ENCODE results near the gene ACTG1. TPM values are rescaled to one million over a fixed set of nuclear protein-coding genes. Genes with fewer than 3 reads are reported as not detected.

Gene ACTG1
- total and polyA plus RNA-seq, 2 of the 13 experiments (the other 11 are each of a cell fraction or from before 2014, with no cell fraction given) = 973 to 1,138 TPM

DNA sequence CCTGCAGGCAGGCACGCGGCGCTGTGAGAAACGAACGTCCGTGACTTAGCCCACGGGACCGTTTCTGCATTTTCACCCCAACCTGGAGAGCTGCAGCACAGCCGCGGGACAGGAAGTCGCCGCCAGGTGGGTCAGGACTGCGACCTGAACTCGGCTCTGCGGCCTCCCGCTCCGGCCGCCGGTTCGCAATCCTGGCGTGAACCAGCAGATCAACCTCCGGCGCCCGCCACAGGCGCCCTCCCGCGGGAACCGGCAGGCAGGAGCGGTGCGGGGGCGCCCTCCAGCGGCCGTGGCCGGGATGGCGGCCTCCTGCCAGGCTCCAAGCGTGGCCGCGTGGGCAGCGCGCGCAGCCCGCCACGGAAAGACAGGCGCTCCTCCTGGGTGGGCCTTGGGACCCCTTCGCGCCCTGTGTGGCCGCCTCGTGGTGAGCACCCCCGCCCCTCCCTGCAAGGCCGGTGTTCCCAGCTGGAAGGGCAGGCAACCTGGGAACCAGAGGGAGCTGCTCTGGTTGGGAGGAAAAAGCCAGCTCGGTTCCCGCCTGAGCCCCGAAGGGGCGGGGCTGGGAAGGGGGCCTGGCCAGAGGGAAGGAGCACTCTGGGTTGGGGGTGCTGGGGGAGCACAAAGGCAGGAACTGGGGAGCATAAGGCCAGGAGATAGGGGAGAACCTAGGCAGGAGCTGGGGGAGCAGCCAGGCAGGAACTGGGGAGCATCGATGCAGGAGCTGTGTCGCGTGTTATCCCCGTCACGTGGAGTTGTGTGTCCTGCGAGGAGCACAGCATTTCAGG lies 28.2 kb downstream of the ACTG1 start (continued):
- TF ChIP-seq, protein P1, sequence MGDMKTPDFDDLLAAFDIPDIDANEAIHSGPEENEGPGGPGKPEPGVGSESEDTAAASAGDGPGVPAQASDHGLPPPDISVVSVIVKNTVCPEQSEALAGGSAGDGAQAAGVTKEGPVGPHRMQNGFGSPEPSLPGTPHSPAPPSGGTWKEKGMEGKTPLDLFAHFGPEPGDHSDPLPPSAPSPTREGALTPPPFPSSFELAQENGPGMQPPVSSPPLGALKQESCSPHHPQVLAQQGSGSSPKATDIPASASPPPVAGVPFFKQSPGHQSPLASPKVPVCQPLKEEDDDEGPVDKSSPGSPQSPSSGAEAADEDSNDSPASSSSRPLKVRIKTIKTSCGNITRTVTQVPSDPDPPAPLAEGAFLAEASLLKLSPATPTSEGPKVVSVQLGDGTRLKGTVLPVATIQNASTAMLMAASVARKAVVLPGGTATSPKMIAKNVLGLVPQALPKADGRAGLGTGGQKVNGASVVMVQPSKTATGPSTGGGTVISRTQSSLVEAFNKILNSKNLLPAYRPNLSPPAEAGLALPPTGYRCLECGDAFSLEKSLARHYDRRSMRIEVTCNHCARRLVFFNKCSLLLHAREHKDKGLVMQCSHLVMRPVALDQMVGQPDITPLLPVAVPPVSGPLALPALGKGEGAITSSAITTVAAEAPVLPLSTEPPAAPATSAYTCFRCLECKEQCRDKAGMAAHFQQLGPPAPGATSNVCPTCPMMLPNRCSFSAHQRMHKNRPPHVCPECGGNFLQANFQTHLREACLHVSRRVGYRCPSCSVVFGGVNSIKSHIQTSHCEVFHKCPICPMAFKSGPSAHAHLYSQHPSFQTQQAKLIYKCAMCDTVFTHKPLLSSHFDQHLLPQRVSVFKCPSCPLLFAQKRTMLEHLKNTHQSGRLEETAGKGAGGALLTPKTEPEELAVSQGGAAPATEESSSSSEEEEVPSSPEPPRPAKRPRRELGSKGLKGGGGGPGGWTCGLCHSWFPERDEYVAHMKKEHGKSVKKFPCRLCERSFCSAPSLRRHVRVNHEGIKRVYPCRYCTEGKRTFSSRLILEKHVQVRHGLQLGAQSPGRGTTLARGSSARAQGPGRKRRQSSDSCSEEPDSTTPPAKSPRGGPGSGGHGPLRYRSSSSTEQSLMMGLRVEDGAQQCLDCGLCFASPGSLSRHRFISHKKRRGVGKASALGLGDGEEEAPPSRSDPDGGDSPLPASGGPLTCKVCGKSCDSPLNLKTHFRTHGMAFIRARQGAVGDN (CRISPR knock-in tag; IDR thresholded peaks at IDR 0.05) = peak; percentile 92
- no peak for TF ChIP-seq ZNF781 (CRISPR knock-in tag; IDR thresholded peaks at IDR 0.05; ENCODE audit: borderline replicate concordance, not compliant biosample characterization)
- TF ChIP-seq IKZF4 (CRISPR knock-in tag; IDR thresholded peaks at IDR 0.05; ENCODE audit: borderline replicate concordance, low read depth, not compliant biosample characterization) = peak; percentile 53
- TF ChIP-seq CBFB (CRISPR knock-in tag; IDR thresholded peaks at IDR 0.05) = peak; percentile 79
- peak; percentile 78; the same call in 1 of the 2 replicates for TF ChIP-seq ZNF430 (CRISPR knock-in tag; IDR thresholded peaks at IDR 0.05)
- TF ChIP-seq, protein P2, sequence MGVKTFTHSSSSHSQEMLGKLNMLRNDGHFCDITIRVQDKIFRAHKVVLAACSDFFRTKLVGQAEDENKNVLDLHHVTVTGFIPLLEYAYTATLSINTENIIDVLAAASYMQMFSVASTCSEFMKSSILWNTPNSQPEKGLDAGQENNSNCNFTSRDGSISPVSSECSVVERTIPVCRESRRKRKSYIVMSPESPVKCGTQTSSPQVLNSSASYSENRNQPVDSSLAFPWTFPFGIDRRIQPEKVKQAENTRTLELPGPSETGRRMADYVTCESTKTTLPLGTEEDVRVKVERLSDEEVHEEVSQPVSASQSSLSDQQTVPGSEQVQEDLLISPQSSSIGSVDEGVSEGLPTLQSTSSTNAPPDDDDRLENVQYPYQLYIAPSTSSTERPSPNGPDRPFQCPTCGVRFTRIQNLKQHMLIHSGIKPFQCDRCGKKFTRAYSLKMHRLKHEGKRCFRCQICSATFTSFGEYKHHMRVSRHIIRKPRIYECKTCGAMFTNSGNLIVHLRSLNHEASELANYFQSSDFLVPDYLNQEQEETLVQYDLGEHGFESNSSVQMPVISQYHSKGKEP (CRISPR knock-in tag; IDR thresholded peaks at IDR 0.05) = no peak
- TF ChIP-seq, protein P3, sequence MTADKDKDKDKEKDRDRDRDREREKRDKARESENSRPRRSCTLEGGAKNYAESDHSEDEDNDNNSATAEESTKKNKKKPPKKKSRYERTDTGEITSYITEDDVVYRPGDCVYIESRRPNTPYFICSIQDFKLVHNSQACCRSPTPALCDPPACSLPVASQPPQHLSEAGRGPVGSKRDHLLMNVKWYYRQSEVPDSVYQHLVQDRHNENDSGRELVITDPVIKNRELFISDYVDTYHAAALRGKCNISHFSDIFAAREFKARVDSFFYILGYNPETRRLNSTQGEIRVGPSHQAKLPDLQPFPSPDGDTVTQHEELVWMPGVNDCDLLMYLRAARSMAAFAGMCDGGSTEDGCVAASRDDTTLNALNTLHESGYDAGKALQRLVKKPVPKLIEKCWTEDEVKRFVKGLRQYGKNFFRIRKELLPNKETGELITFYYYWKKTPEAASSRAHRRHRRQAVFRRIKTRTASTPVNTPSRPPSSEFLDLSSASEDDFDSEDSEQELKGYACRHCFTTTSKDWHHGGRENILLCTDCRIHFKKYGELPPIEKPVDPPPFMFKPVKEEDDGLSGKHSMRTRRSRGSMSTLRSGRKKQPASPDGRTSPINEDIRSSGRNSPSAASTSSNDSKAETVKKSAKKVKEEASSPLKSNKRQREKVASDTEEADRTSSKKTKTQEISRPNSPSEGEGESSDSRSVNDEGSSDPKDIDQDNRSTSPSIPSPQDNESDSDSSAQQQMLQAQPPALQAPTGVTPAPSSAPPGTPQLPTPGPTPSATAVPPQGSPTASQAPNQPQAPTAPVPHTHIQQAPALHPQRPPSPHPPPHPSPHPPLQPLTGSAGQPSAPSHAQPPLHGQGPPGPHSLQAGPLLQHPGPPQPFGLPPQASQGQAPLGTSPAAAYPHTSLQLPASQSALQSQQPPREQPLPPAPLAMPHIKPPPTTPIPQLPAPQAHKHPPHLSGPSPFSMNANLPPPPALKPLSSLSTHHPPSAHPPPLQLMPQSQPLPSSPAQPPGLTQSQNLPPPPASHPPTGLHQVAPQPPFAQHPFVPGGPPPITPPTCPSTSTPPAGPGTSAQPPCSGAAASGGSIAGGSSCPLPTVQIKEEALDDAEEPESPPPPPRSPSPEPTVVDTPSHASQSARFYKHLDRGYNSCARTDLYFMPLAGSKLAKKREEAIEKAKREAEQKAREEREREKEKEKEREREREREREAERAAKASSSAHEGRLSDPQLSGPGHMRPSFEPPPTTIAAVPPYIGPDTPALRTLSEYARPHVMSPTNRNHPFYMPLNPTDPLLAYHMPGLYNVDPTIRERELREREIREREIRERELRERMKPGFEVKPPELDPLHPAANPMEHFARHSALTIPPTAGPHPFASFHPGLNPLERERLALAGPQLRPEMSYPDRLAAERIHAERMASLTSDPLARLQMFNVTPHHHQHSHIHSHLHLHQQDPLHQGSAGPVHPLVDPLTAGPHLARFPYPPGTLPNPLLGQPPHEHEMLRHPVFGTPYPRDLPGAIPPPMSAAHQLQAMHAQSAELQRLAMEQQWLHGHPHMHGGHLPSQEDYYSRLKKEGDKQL (CRISPR knock-in tag; IDR thresholded peaks at IDR 0.05; ENCODE audit: low read depth) = 0 out of 2 replicates have a peak, but pooled peaks have one; percentile 12
- peak; percentile 69; the same call in 1 of the 2 replicates for TF ChIP-seq ZMAT3 (CRISPR knock-in tag; conservative IDR thresholded peaks at IDR 0.05)
- 0 out of 2 replicates have a peak, but pooled peaks have one; percentile 42 for TF ChIP-seq SNAPC2 (CRISPR knock-in tag; IDR thresholded peaks at IDR 0.05)
- no peak for TF ChIP-seq SOX13 (IDR thresholded peaks at IDR 0.05)
- TF ChIP-seq SOX13 (CRISPR knock-in tag; conservative IDR thresholded peaks at IDR 0.05 in 1 of 2, IDR thresholded peaks at IDR 0.05 in 1 of 2) = peak in 1 of 2 experiments; percentile 42; a peak in 2 of 4 replicates
- TF ChIP-seq ZMYM4 (CRISPR knock-in tag; IDR thresholded peaks at IDR 0.05) = peak; percentile 63; the same call in 1 of the 2 replicates
- peak; percentile 74 for TF ChIP-seq THAP11 (CRISPR knock-in tag; IDR thresholded peaks at IDR 0.05)
- TF ChIP-seq ZBTB7B (CRISPR knock-in tag; IDR thresholded peaks at IDR 0.05) = peak; percentile 52; the same call in 1 of the 2 replicates
- TF ChIP-seq ZSCAN22 (CRISPR knock-in tag; IDR thresholded peaks at IDR 0.05) = peak; percentile 39; the same call in 1 of the 2 replicates
- TF ChIP-seq GABPB1 (CRISPR knock-in tag; IDR thresholded peaks at IDR 0.05) = peak; percentile 83; the same call in 1 of the 2 replicates
- peak; percentile 62; the same call in 1 of the 2 replicates for TF ChIP-seq IRF2 (CRISPR knock-in tag; IDR thresholded peaks at IDR 0.05)
